Stromal cell of bone marrow (primary cell): ENCODE data around the gene CRB3.
A peak's percentile ranks its signal among the peaks of the same experiment; 100 is the strongest.

Experiments used
- DNase-seq: peaks from one replicate; pipeline ENCODE4 v3.0.0-alpha.2; 2012; ENCODE audit warnings: low read depth

CRB3 gene

GRCh38 chr19:6433165-6433564, 30.9 kb upstream of the CRB3 start:
- no peak for DNase-seq

- DNase-seq, result no peak
These were observed 30.4 kb upstream of the CRB3 start, which contains the start of gene SLC25A41 for GRCh38 chr19:6433663-6434062. Gene SLC25A41 (minus strand): TSS chr19:6433763. CDS start chr19:6433693, 70 bp downstream.

GRCh38 chr19:6439743-6440142, 24.3 kb upstream of the CRB3 start:
- DNase-seq, result no peak

GRCh38 chr19:6440905-6441304, 23.2 kb upstream of the CRB3 start:
- DNase-seq, result no peak

- no peak for DNase-seq
These were observed 21.9 kb upstream of the CRB3 start for GRCh38 chr19:6442087-6442688.

- no peak for DNase-seq
These were observed 20.1 kb upstream of the CRB3 start for GRCh38 chr19:6443986-6444385.

GRCh38 chr19:6446452-6446851, 17.6 kb upstream of the CRB3 start:
- no peak for DNase-seq

- DNase-seq, result no peak
These were observed 16.0 kb upstream of the CRB3 start for GRCh38 chr19:6448045-6448444.

GRCh38 chr19:6450166-6450565, 13.9 kb upstream of the CRB3 start:
- no peak for DNase-seq

- no peak for DNase-seq
These were observed 12.4 kb upstream of the CRB3 start for GRCh38 chr19:6451583-6452222.

- no peak for DNase-seq
These were observed 11.9 kb upstream of the CRB3 start for GRCh38 chr19:6452223-6452614.

GRCh38 chr19:6452899-6453298, 11.2 kb upstream of the CRB3 start:
- no peak for DNase-seq

- no peak for DNase-seq
These were observed 10.0 kb upstream of the CRB3 start for GRCh38 chr19:6453951-6454565.

GRCh38 chr19:6455924-6456323, 8.1 kb upstream of the CRB3 start:
- no peak for DNase-seq

- DNase-seq, result no peak
These were observed 5.9 kb upstream of the CRB3 start for GRCh38 chr19:6457958-6458694.

- DNase-seq, result no peak
These were observed 5.3 kb upstream of the CRB3 start for GRCh38 chr19:6458695-6459261.

GRCh38 chr19:6459262-6460098, 4.6 kb upstream of the CRB3 start, which contains the start of gene SLC25A23:
Gene SLC25A23 (minus strand): TSS chr19:6459792. CDS start chr19:6459628, 164 bp downstream.
- peak; percentile 28 for DNase-seq

- peak; percentile 96 for DNase-seq
These were observed 3.8 kb upstream of the CRB3 start for GRCh38 chr19:6460099-6460884.

GRCh38 chr19:6465006-6465405, 935 bp downstream of the CRB3 start:
- DNase-seq, result no peak

GRCh38 chr19:6465663-6466062, 1.6 kb downstream of the CRB3 start:
- DNase-seq, result no peak
